BLaER1 (cell line): Measurements from ENCODE around the gene TLK2.

Source experiments
- H3K27ac ChIP-seq: shearing (Covaris generic); formaldehyde crosslinking; 2 replicates; pipeline ENCODE4 v1.8.1; 2022
- H3K27me3 ChIP-seq: shearing (Covaris generic); formaldehyde crosslinking; 2 replicates; pipeline ENCODE4 v1.8.1; 2022
- H3K36me3 ChIP-seq: shearing (Covaris generic); formaldehyde crosslinking; 2 replicates; pipeline ENCODE4 v1.8.1; 2022
- H3K4me1 ChIP-seq: shearing (Covaris generic); formaldehyde crosslinking; 2 replicates; pipeline ENCODE4 v1.8.1; 2022
- H3K4me2 ChIP-seq: shearing (Covaris generic); formaldehyde crosslinking; 2 replicates; pipeline ENCODE4 v1.8.1; 2022
- H3K4me3 ChIP-seq: shearing (Covaris generic); formaldehyde crosslinking; 2 replicates; pipeline ENCODE4 v1.8.1; 2022
- H3K9ac ChIP-seq: shearing (Covaris generic); formaldehyde crosslinking; 2 replicates; pipeline ENCODE4 v1.8.1; 2022
- H3K9me3 ChIP-seq: shearing (Covaris generic); formaldehyde crosslinking; 2 replicates; pipeline ENCODE4 v1.8.1; 2022
- H4K20me1 ChIP-seq: shearing (Covaris generic); formaldehyde crosslinking; 2 replicates; pipeline ENCODE4 v1.8.1; 2022
- Cebpa-rat ChIP-seq: shearing (Covaris generic); IDR thresholded peaks from 2 replicates; pipeline ENCODE4 v1.8.1; 2022

The TLK2 gene

GRCh38 chr17:62614142-62614541 lies 135.5 kb downstream of the TLK2 start:
- Histone ChIP-seq H3K9ac (no peak overlapping the region), H4K20me1 (peaks cover 11% of the 10 kb centered on the region; the same call in 1 of the 2 replicates), H3K36me3 (peaks cover 97% of the 10 kb centered on the region), H3K4me3 (no peak overlapping the region), H3K9me3 (no peaks in the 10 kb centered on the region), H3K4me1 (0 out of 2 replicates have a peak, but pooled peaks cover 10% of the 10 kb centered on the region), H3K27ac (no peak overlapping the region), H3K4me2 (no peak overlapping the region), H3K27me3 (no peaks in the 10 kb centered on the region)
- TF ChIP-seq Cebpa-rat = no peak

GRCh38 chr17:62615503-62615902 lies 136.9 kb downstream of the TLK2 start:
- H3K27me3 ChIP-seq = no peaks in the 10 kb centered on the region
- H3K9me3 ChIP-seq = no peaks in the 10 kb centered on the region
- peaks cover 85% of the 10 kb centered on the region for H3K36me3 ChIP-seq
- no peak for TF ChIP-seq Cebpa-rat
- H3K4me2 ChIP-seq = no peak overlapping the region
- H4K20me1 ChIP-seq = peaks cover 11% of the 10 kb centered on the region; the same call in 1 of the 2 replicates
- no peak overlapping the region for H3K4me3 ChIP-seq
- no peak overlapping the region for H3K9ac ChIP-seq
- H3K4me1 ChIP-seq = 0 out of 2 replicates have a peak, but pooled peaks cover 10% of the 10 kb centered on the region
- no peak overlapping the region for H3K27ac ChIP-seq

GRCh38 chr17:62616993-62617893 lies 138.6 kb downstream of the TLK2 start:
- Histone ChIP-seq H3K36me3 (peaks cover 67% of the 10 kb centered on the region), H4K20me1 (peaks cover 11% of the 10 kb centered on the region; the same call in 1 of the 2 replicates), H3K4me2 (no peak overlapping the region), H3K4me1 (no peaks in the 10 kb centered on the region), H3K9ac (no peak overlapping the region), H3K9me3 (no peaks in the 10 kb centered on the region), H3K27me3 (no peaks in the 10 kb centered on the region), H3K27ac (no peak overlapping the region), H3K4me3 (no peak overlapping the region)
- TF ChIP-seq Cebpa-rat = no peak

- no peak for TF ChIP-seq Cebpa-rat
- Histone ChIP-seq H3K27me3 (no peaks in the 10 kb centered on the region), H3K27ac (no peak overlapping the region), H3K36me3 (peaks cover 60% of the 10 kb centered on the region), H3K4me2 (no peak overlapping the region), H3K9me3 (no peaks in the 10 kb centered on the region), H3K9ac (no peak overlapping the region), H3K4me1 (no peaks in the 10 kb centered on the region), H4K20me1 (peaks cover 11% of the 10 kb centered on the region; the same call in 1 of the 2 replicates), H3K4me3 (no peak overlapping the region)
Measured at GRCh38 chr17:62617894-62618472, 139.4 kb downstream of the TLK2 start.

- TF ChIP-seq Cebpa-rat = peak; percentile 20; the same call in 1 of the 2 replicates
- H3K4me2 ChIP-seq = no peak overlapping the region
- H3K9me3 ChIP-seq = no peaks in the 10 kb centered on the region
- H3K27ac ChIP-seq = no peak overlapping the region
- H4K20me1 ChIP-seq = peaks cover 11% of the 10 kb centered on the region; the same call in 1 of the 2 replicates
- no peak overlapping the region for H3K4me3 ChIP-seq
- no peak overlapping the region; the same call in 1 of the 2 replicates for H3K9ac ChIP-seq
- H3K36me3 ChIP-seq = peaks cover 52% of the 10 kb centered on the region
- no peaks in the 10 kb centered on the region for H3K4me1 ChIP-seq
- no peaks in the 10 kb centered on the region for H3K27me3 ChIP-seq
Measured at GRCh38 chr17:62618647-62619416, 140.2 kb downstream of the TLK2 start.

GRCh38 chr17:62619417-62620155 lies 141.0 kb downstream of the TLK2 start:
- TF ChIP-seq Cebpa-rat = no peak
- H3K4me2 ChIP-seq = no peak overlapping the region
- no peak overlapping the region for H3K27ac ChIP-seq
- H3K4me1 ChIP-seq = peaks cover 1% of the 10 kb centered on the region
- no peak overlapping the region; the same call in 1 of the 2 replicates for H3K9ac ChIP-seq
- peaks cover 44% of the 10 kb centered on the region for H3K36me3 ChIP-seq
- H4K20me1 ChIP-seq = peaks cover 11% of the 10 kb centered on the region; the same call in 1 of the 2 replicates
- no peak overlapping the region for H3K4me3 ChIP-seq
- no peaks in the 10 kb centered on the region for H3K9me3 ChIP-seq
- no peaks in the 10 kb centered on the region for H3K27me3 ChIP-seq

GRCh38 chr17:62621223-62621622 lies 142.6 kb downstream of the TLK2 start:
- Histone ChIP-seq H3K4me3 (no peak overlapping the region), H3K4me2 (no peak overlapping the region), H4K20me1 (peaks cover 11% of the 10 kb centered on the region; the same call in 1 of the 2 replicates), H3K27ac (no peak overlapping the region), H3K4me1 (peaks cover 18% of the 10 kb centered on the region), H3K27me3 (no peaks in the 10 kb centered on the region), H3K9ac (no peak overlapping the region), H3K9me3 (no peaks in the 10 kb centered on the region), H3K36me3 (peaks cover 28% of the 10 kb centered on the region; the same call in 1 of the 2 replicates)
- no peak for TF ChIP-seq Cebpa-rat

- Histone ChIP-seq H3K4me2 (peak overlapping the region; percentile 96), H3K9me3 (no peaks in the 10 kb centered on the region), H3K27ac (peak overlapping the region; percentile 32; the same call in 1 of the 2 replicates), H3K4me1 (peaks cover 46% of the 10 kb centered on the region), H3K4me3 (no peak overlapping the region), H3K27me3 (no peaks in the 10 kb centered on the region), H3K36me3 (no peaks in the 10 kb centered on the region), H3K9ac (no peak overlapping the region), H4K20me1 (peaks cover 14% of the 10 kb centered on the region)
- no peak for TF ChIP-seq Cebpa-rat
Measured at GRCh38 chr17:62625184-62625869, 146.7 kb downstream of the TLK2 start.
